SK-N-SH (cell line): Measurements from ENCODE around the gene FMC1. TPM values are rescaled to one million over a fixed set of nuclear protein-coding genes. Genes with fewer than 3 reads are reported as not detected.

ENCODE experiments used
- CTCF ChIA-PET: fragments of 300-600, 350-600 bp; formaldehyde crosslinking; extraction: SDS; loops from one replicate; lab custom pipeline; 2021; lab: Yijun Ruan, JAX
- POLR2A ChIA-PET: fragments of 350-600 bp; sonication (Branson Sonifier 250); formaldehyde crosslinking; extraction: SDS; loops from one replicate; lab custom pipeline; 2020; ENCODE audit warnings: antibody characterized with exemption, inconsistent platforms; lab: Yijun Ruan, JAX
- DNase-seq: peaks from one replicate; pipeline ENCODE4 v3.0.0; 2012
- H2AFZ ChIP-seq: fragments of 200-600 bp; sonication (generic); 2 replicates; pipeline ENCODE4 v1.8.1; 2016; ENCODE audit warnings: antibody characterized with exemption, mild to moderate bottlenecking, low read depth
- H3F3A ChIP-seq: fragments of 200-600 bp; sonication (generic); replicated peaks from 2 replicates; pipeline ENCODE3; 2016; ENCODE audit warnings: antibody characterized with exemption, mild to moderate bottlenecking; ENCODE audit not compliant: insufficient read depth
- H3K27ac ChIP-seq, 2 experiments: fragments of 200-500 bp in 1 of 2; fragments of 200-600 bp in 1 of 2; sonication (Bioruptor generic) in 1 of 2; sonication (generic), shearing (Covaris generic) in 1 of 2; 2 replicates each; pipeline versions ENCODE4 v1.5.1 to v1.6.1; 2014 to 2016; ENCODE audit warnings: low read depth in 2 of 2, inconsistent platforms in 1 of 2, low read length in 1 of 2, mild to moderate bottlenecking in 1 of 2, mixed read lengths in 1 of 2
- H3K27me3 ChIP-seq: fragments of 200-600 bp; sonication (generic), shearing (Covaris generic); 2 replicates; pipeline ENCODE4 v1.6.1; 2016; ENCODE audit warnings: mixed run types; ENCODE audit not compliant: insufficient read depth
- H3K36me3 ChIP-seq, 2 experiments: fragments of 200-500 bp in 1 of 2; fragments of 200-600 bp in 1 of 2; sonication (Bioruptor generic) in 1 of 2; sonication (generic) in 1 of 2; replicated peaks in 1 of 2; 2 replicates each; pipeline versions ENCODE3 to v1.5.1; 2014 to 2016; ENCODE audit warnings: low read length in 1 of 2, mild to moderate bottlenecking in 1 of 2; ENCODE audit not compliant: insufficient read depth in 2 of 2, control insufficient read depth in 1 of 2
- H3K4me1 ChIP-seq, 2 experiments: fragments of 200-500 bp in 1 of 2; fragments of 200-600 bp in 1 of 2; sonication (Bioruptor generic) in 1 of 2; sonication (generic), shearing (Covaris generic) in 1 of 2; 2 replicates each; pipeline versions ENCODE4 v1.5.1 to v1.6.1; 2014 to 2016; ENCODE audit warnings: low read depth in 1 of 2, low read length in 1 of 2, mixed run types in 1 of 2; ENCODE audit not compliant: insufficient read depth in 2 of 2, control insufficient read depth in 1 of 2
- H3K4me2 ChIP-seq: fragments of 200-600 bp; sonication (generic), shearing (Covaris generic); 2 replicates; pipeline ENCODE4 v1.6.1; 2017; ENCODE audit warnings: mixed run types
- H3K4me3 ChIP-seq, 2 experiments: fragments of 200-500 bp in 1 of 2; fragments of 200-600 bp in 1 of 2; sonication (Bioruptor generic) in 1 of 2; sonication (generic), shearing (Covaris generic) in 1 of 2; 2 replicates each; pipeline versions ENCODE4 v1.5.1 to v1.8.1; 2014 to 2016; ENCODE audit warnings: low read depth in 2 of 2, inconsistent platforms in 1 of 2, low read length in 1 of 2, mild to moderate bottlenecking in 1 of 2, mixed read lengths in 1 of 2, moderate library complexity in 1 of 2
- H3K79me2 ChIP-seq: fragments of 200-600 bp; sonication (generic); 2 replicates; pipeline ENCODE4 v1.8.1; 2017; ENCODE audit warnings: mild to moderate bottlenecking; ENCODE audit not compliant: insufficient read depth
- H3K9ac ChIP-seq: fragments of 200-600 bp; sonication (generic); 2 replicates; pipeline ENCODE4 v1.6.1; 2017; ENCODE audit warnings: mixed run types
- H3K9me2 ChIP-seq: fragments of 200-600 bp; sonication (generic); 2 replicates; pipeline ENCODE4 v1.6.1; 2017; ENCODE audit warnings: mixed run types
- H3K9me3 ChIP-seq: fragments of 200-600 bp; sonication (generic); 2 replicates; pipeline ENCODE4 v1.6.1; 2017; ENCODE audit warnings: mixed run types, mild to moderate bottlenecking, moderate library complexity
- H4K20me1 ChIP-seq: fragments of 200-600 bp; sonication (generic); 2 replicates; pipeline ENCODE4 v1.6.1; 2017; ENCODE audit warnings: mild to moderate bottlenecking, mixed run types; ENCODE audit not compliant: insufficient read depth
- CHD2 ChIP-seq: fragments of 150-350 bp; IDR thresholded peaks from 2 replicates; pipeline ENCODE4 v1.6.1; 2018; ENCODE audit warnings: low read length; ENCODE audit not compliant: partially characterized antibody
- CTCF ChIP-seq: fragments of 200-600 bp; sonication (generic); IDR thresholded peaks from 2 replicates; pipeline ENCODE4 v1.6.1; 2017; ENCODE audit warnings: antibody characterized with exemption, mild to moderate bottlenecking, moderate library complexity
- EP300 ChIP-seq, 2 experiments: IDR thresholded peaks; 2 replicates each; pipeline versions ENCODE4 v1.4.0 to v1.6.1; 2012; ENCODE audit warnings: borderline replicate concordance in 1 of 2, low read depth in 1 of 2, low read length in 1 of 2
- FOXJ3 ChIP-seq: sonication (generic); formaldehyde crosslinking; IDR thresholded peaks from 2 replicates; pipeline ENCODE4 v1.5.1; 2020; ENCODE audit warnings: mild to moderate bottlenecking, missing genetic modification reagents
- GABPA ChIP-seq: IDR thresholded peaks from 2 replicates; pipeline ENCODE4 v1.4.0; 2012; ENCODE audit warnings: low read depth, mild to moderate bottlenecking
- IRF3 ChIP-seq: fragments of 150-350 bp; IDR thresholded peaks from 2 replicates; pipeline ENCODE4 v1.6.1; 2016; ENCODE audit warnings: mild to moderate bottlenecking, low read depth, low read length
- MEF2A ChIP-seq: IDR thresholded peaks from 2 replicates; pipeline ENCODE4 v1.4.0; 2012; ENCODE audit warnings: low read depth, borderline replicate concordance
- NRF1 ChIP-seq: IDR thresholded peaks from 2 replicates; pipeline ENCODE4 v1.6.1; 2012; ENCODE audit warnings: low read depth, mild to moderate bottlenecking, low read length
- SIN3A ChIP-seq: IDR thresholded peaks from 2 replicates; pipeline ENCODE4 v1.6.1; 2012; ENCODE audit warnings: low read depth, mild to moderate bottlenecking, low read length, moderate library complexity, borderline replicate concordance
- USF1 ChIP-seq: IDR thresholded peaks from 2 replicates; pipeline ENCODE4 v1.4.0; 2012; ENCODE audit warnings: low read depth, borderline replicate concordance
- WGBS: methylation state at CpG from one replicate; pipeline ENCODE4 v1.1.6; 2017; ENCODE audit warnings: low lambda C conversion rate; 5-methylcytosine and 5-hydroxymethylcytosine counted together
- polyA plus RNA-seq, 3 experiments: library from polyadenylated mRNA; depleted of rRNA; stranded (reverse); fragments of >200 nt; gene quantifications; 2 replicates each; pipeline ENCODE4 v1.2.3, GENCODE V29; 2012

Gene FMC1
- polyA plus RNA-seq, 1 of the 3 experiments (the other 2 are of a cell fraction): 59.9 TPM

- TF ChIP-seq CHD2 (peak; percentile 87), NRF1 (peak; percentile 63), EP300 (IDR thresholded peaks at IDR 0.05; ENCODE audit: borderline replicate concordance in 1 of 2, low read depth in 1 of 2, low read length in 1 of 2) (peak in 1 of 2 experiments; percentile 33; a peak in 2 of 4 replicates), IRF3 (peak; percentile 85), FOXJ3 (0 out of 2 replicates have a peak, but pooled peaks have one; percentile 28)
Observed at GRCh38 chr7:139360210-139360947, 19.2 kb downstream of the FMC1 start (continued).

GRCh38 chr7:139360948-139361307 lies 19.8 kb downstream of the FMC1 start:
- ChIA-PET CTCF (interaction anchor here (1.5 to 1.7 kb wide), 2 partner anchors 15 to 21 kb away, joined by 4 to 6 read pairs; no protein-coding TSS in a partner anchor), POLR2A (interaction anchor here (1.8 to 1.9 kb wide), 3 partner anchors 13 to 61 kb away, joined by 8 to 23 read pairs (median 9); no protein-coding TSS in a partner anchor)
- no peak for DNase-seq
- peaks cover 47% of the 10 kb centered on the region for H4K20me1 ChIP-seq
- H2AFZ ChIP-seq: peak overlapping the region; percentile 39; the same call in 1 of the 2 replicates
- peak overlapping the region; percentile 85 for H3K4me2 ChIP-seq
- H3K27me3 ChIP-seq: no peaks in the 10 kb centered on the region
- TF ChIP-seq USF1: no peak
- TF ChIP-seq SIN3A: no peak
- no peak for TF ChIP-seq CTCF
- TF ChIP-seq GABPA: no peak
- no peak for TF ChIP-seq MEF2A
- peaks cover 31% of the 10 kb centered on the region for H3F3A ChIP-seq
- no peaks in the 10 kb centered on the region for H3K9me2 ChIP-seq
- peak overlapping the region; percentile 89 for H3K9ac ChIP-seq
- WGBS: 0% methylated on average over 2 of the region's 2 CpGs
- H3K27ac ChIP-seq: peak overlapping the region; percentile 98 to 100
- no peaks in the 10 kb centered on the region for H3K9me3 ChIP-seq
- peaks cover 81% of the 10 kb centered on the region for H3K79me2 ChIP-seq
- peaks cover 10 to 20% of the 10 kb centered on the region in 2 experiments; a peak in 3 of 4 replicates for H3K4me1 ChIP-seq
- H3K36me3 ChIP-seq: peaks cover 31 to 34% of the 10 kb centered on the region in 2 experiments
- peak overlapping the region; percentile 85 to 90 for H3K4me3 ChIP-seq
